Fibroblast of skin of abdomen (primary cell): ENCODE results near the gene CERKL.
A peak's percentile ranks its signal among the peaks of the same experiment; 100 is the strongest.

Experiments
- DNase-seq: peaks from one replicate; pipeline ENCODE4 v3.0.0-alpha.2; 2013

CERKL gene

DNA sequence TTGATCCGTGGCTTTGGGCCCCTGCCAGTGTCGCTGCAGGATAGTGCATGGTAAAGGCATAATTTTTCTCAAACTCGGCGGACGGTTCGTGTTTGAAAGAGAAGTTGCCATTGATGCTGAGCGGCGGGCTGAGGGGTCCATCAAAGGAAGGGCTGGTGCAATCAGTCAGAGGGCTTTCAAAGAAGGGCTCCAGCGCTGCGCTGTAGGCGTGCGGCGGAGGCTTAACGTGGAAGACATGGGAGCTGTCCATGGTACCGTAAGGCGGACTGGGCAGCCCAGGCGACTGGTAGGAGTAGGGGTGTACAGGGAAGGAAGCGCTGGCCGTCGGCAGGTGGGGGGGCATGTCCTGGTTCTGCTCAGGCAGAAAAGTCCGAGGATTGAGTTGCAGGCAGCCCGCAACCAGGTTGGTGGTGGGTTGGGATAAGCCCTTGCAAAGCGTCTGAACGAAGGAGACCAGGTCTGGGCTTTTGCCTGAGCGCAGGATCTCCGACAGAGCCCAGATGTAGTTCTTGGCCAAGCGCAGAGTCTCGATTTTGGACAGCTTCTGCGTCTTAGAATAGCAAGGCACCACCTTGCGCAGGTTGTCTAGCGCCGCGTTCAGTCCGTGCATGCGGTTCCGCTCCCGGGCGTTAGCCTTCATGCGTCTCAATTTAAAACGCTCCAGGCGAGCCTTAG is 21.1 kb upstream of the CERKL start:
- peak; percentile 78 for DNase-seq

DNA sequence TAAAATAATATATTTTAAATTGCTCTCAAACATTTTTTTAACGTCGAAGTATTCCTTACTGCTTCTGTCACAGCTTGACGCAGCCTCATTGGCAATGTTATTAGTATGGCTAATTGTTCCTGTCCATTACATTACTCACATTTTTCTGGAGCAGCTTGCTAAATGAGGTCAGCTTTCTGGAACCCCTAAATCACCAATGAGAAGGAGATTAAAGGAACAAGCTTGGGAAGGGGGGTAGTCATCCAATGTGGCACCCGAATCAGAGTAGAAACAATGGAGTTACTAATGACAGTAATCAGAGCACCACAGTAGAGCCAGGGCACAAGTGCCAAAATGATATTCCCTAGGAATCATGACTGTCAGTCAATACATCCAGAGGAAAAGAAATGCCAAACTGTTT is 18.3 kb upstream of the CERKL start:
- no peak for DNase-seq

DNA sequence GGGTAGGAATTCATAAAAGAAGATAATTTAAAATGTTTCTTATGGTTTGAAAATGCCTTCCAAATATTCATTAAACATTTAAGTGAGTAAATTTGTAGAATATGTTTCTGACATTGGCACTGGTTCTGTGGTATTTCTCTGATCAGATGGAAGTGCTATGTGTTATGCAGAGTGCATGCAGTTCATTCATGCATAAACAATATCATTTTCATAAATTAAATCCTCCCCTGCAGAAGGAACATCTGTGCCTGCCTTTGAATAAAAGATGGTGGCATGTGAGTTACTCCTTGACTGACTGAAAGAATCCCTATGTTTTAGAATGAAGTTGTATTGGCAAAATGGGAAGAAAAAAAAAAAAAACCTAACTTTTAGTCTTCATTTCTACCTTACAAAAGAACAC is 17.6 kb upstream of the CERKL start:
- DNase-seq, result no peak

DNA sequence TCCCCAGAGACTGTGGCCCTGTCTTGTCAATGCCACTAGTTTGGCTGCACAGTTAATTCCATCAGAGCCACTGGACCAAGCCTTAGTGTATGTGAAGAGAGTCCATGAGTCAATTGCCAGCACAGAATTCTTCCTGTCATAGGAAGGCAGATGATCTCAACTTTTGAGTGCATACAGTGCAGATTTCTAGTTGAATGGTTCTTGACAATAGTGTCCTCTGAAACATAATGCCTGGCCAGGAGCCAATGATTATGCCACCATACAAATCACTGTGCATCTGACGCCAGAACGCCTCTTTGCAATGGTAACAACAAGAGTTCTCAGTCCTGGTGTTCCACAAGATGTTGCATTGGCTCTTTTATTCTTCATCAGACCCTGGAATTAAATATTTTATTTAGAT is 16.3 kb upstream of the CERKL start:
- no peak for DNase-seq

DNA sequence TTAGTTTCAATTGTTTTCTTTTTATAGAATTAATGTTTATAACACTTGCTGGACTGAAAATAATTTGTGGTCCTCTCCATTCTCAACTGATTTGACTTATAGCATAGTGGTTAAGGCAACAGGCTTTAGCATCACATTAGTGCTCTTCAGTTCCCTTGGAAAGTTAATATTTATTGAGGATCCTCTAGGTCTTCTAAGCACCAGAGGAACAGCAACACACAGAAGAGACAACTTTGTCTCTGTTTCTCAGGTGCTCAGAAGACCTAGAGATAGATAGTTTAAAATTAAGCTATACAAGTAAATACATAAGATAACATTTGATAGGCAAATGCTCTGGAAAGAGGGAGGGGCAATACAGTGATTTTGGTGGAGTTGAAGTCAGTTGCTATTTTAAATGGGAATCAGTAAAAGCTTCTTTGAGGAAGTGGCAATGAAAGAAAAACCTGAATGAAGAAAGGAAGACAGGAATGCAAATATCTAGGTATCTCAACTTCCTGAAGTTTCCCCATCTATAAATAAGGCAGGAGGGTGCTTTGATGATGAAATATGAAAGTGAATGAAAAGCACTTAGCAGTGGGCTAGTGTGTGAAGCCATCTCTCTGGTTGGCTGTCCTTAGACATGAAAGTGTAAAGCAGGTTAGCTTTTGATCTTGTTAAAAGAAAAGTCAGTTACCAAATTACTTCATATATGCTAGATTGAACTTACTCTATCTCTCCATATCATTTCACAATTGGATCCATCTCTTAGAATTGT is 15.5 kb upstream of the CERKL start:
- no peak for DNase-seq

DNA sequence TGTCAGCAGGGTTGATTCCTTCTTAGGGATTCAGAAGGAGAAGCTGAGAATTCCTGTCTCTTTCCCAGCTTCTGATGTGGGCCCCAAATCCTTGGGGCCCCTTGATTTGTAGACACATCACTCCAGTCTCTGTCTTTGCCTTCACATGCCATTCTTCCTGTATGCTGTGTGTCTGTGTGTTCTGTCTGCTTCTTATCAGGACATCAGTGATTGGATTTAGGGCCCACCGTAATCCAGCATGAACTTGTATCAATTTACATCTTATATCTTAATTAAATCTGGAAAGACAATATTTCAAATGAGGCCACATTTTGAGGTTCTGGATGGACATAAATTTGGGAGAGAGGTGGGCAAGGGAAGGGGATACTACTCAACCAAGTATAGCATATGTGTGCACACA is 13.7 kb upstream of the CERKL start:
- no peak for DNase-seq

DNA sequence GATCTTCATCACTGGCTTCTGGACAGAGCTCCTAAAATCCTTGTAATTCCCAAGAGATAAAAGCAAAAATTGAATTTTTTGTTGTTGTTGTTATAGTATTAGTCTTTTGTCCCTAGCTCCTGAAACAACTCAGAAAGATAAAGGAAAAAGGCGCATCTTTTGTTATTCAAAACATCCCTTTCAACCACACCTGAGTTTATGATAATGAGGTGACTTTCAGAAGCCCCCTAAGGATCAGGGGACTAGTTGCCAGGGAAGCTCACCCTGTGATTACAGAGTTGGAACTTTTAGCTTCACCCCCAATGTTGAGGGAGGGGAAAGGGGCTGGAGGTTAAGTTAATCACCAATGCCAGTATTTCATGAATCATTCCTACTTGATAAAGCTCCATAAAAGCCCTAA is 10.3 kb upstream of the CERKL start:
- no peak for DNase-seq

DNA sequence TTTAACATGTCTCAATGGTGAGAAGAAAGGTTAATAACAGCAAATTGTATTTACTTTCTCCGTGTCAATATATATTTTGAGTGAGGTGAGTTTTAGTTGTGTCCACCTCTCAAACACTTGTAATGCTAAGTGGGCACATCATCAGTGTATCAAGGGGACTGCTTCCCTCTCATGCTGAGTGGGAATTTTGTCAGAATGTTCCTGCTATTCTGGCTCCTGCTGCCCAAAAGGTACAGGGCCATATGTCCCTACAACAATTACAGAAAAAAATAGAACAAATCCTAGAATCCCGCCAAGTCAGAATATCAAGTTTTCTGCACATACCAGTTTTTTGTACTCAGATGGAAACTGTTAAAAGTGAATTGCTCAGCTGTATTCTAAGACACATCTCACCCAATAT is 5.4 kb upstream of the CERKL start:
- DNase-seq, result no peak

DNA sequence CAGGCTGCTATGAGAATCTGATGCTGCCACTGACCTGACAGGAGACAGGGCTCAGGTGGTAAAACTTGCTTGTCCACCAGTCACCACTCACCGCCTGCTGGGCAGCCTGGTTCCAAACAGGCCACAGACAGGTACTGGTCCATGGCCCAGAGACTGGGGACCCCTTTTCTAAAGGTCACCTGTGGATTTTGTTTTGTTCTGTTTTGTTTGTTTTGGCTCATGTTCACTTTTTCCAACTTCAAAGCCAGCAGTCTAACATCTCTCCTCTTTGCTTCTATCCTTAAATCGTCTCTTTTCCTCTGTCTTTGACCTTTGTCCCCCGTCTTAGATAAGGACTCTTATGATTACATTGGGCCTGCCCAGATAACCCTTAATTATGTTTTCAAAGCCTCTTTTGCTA is 3.3 kb upstream of the CERKL start:
- no peak for DNase-seq

DNA sequence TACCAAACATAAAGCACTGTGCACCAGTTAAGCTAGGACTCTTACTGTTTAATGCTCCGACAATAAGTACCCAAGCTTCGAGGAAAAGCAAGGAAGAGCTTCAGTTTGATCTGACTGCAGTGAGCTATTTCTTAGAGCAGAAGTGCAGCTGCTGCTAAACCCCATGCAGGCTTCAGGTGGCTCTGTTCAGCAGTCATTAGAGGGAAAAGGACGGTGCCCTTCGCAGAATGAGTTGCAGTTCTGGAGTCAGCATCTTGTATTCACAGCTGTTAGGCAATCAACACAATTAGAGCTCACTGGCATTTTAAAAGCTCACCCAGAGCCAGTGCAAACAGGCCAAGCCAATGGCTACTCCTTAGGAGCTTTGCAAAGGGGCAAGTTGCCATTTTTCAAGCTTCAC is 1.5 kb upstream of the CERKL start:
- no peak for DNase-seq

DNA sequence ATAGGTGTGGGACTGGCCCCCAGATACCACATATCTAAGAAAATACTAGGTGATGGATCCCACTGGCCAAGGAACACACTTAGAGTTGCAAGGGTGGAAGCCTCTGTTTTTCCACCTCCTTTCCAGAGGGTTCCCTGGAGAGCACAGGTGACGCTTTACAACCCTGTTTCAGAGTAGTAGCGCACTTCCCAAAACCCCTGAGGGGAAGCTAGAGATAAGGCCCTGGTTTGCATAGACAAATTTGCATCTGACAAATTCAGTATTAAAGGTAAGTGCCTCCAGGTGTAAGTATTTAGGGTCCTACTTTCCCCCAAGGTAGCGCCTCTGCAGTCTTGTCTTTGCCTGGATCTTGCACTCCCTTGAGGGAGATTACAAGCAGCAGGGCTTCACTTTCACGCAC is 474 bp upstream of the CERKL start:
- no peak for DNase-seq

DNA sequence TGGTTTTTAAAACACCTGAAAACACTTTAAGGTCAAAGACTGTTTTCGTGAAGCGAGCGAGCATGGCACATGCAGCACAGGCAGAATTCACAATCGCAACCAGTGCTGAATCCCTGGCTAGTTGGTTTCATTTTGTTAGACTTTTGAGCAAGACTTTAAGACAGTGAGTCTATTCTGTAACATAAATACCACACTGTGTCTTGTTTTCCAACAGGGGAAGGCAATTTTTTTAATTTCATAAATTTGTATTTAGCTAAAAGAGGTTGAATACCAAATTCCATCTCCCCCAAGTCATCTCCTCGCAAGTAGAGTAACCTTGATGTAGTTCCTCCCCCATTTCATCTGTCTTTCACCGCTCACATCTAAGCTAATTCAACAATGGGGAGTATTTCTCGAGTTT is 1.4 kb downstream of the CERKL start:
- DNase-seq, result no peak

DNA sequence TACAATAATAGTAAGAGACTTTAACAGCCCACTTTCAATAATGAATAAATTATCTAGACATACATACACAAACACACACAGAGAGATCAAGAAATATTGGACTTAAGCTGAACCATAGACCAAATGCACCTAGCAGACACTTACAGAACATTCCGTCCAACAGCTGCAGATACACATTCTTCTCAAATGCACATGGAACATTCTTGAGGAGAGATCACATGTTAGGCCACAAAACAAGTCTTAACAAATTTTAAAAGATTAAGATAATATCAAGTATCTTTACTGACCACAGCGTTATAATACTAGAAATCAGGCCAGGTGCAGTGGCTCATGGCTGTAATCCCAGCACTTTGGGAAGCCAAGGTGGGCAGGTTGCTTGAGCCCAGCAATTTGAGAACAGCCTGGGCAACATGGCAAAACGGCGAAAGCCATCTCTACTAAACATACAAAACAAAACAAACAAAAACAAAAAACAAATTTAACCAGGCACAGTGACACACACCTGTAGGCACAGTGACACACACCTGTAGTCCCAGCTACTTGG is 7.4 kb downstream of the CERKL start:
- DNase-seq, result no peak

DNA sequence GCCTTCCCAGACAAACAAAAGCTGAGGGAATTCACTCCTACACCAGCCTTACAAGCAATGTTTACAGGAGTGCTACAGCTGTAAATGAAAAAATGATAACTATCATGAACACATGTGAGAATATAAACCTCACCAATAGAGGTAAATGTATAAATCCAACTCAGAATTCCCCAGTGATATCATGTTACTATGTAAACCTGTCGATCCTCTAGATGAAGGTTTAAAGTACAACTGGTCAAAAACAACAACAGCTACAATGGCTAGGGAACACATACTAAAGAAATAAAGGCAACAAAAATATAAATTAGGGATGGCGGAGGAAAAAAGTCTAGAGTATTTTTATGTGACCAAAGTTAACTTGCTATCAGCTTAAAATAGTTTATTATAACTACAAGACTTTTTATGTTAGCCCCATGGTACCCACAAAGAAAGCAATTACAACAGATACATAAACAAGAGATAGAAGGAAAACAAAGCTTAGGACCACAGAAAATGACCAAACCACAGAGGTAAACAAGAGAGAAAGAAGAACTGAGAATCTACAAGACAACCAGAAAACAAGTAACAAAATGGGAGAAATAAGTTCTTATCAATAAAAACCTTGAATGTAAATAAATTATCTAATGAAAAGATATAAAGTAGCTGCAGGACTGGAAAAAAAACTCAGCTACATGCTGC is 8.3 kb downstream of the CERKL start:
- no peak for DNase-seq

DNA sequence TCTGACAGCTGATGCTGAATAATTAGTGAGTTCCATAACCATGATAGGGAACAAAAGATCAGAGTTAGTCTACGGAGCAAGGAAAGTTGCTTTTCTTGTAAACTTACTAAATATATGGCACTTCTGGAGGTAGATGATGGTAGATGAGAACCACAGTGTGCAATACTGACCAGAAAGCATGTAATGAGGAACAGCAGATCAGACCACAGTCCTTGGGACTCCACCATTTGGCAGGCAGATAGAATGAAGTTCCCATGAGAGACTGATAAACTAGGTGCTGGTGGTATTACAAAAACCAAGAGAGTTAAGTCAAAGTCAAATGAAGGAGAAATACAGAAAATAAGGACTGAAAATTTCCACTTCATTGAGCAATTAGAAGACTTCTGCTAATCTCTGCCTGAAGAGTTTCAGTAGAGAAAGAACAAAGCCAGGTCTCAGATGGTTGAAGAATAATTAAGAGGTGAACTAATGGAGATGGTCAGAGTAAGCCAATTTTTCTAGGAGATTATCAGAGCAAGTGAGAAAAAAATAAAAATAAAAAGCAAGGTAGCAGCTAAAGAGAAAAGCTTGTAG is 10.4 kb downstream of the CERKL start:
- DNase-seq, result no peak

DNA sequence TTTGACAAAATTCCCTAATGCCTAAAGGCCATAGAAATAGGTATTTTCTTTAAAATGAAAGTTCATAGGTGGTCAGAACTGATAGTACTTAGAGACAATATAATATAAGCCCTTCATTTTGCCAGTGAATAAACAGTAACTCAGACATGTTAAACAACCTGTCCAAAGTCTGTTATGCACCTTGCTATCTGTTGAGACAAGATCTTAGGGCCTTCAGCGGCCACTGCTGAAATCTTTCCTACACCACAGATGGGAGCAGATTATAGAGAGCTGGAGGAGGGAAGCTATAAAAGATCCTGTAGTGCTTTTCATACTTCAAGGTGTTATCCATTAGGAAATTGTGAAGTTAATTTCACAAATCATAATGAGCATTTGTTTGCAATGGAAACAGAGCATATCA is 13.8 kb downstream of the CERKL start:
- DNase-seq, result no peak

DNA sequence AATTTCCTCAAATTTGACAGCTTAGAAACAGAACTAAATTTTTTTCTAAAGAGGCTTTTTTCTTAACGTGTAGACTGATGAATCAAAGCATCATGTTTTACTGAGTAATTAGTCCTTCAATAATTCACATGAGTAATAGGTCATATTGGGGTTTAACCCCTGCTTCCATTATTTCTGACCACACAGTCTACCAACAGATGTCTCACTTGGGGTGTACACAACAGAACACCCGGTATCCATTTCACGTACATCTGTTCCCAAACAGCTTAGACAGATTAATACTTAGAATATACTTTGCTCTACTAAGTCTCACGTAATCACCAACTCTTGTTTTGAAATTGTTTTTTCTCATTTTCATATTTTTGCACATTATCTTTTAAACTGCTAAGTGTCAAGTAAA is 14.8 kb downstream of the CERKL start:
- no peak for DNase-seq

DNA sequence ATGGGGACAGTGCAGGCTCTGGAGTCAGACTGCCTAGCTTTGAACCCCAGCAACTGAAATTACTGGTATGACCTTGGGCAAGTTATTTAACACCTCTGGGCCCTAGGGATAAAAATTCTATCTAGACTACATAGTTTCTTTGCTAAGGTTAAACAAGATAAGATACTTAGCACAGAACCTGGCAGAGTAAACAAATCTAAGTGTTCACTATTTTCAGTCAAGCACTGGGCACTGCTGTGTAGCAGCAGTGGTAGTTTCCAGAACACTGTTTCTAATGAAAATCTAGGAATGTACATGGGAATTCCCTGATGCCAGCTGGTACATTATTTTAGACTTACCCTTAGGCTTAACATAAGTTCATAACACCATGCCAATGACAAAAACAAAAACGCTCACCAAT is 17.2 kb downstream of the CERKL start:
- no peak for DNase-seq

DNA sequence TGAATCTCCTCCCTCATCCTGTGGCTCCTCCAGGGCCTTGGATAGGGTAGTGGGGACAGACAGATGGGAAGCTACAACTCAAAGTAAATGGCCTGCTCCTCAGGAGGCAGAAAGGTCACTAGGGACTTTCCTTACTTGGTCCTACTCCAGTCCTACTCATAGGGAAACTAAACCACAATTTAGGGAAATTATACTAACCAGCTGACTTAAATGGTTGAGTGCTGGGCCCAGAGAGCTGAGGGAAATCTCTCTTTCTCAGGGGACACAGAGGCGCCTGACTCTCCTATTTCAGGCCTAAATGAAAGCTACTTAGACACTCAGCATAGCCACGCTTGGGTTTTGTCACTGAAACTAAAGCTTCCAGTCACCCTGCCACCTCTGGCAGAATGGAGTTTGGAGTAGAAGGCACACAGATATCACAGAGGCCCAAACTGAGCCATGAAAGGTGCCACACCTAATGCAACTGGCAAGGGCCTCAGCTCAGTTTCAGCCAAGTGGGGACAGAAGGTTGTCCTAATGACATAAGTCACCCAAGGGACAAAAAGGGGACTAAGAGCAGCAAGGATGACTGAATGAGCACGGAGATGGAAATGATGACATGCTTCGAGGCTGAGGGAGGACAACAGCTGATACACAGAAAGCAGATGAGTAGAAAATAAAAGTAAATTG is 24.0 kb downstream of the CERKL start:
- DNase-seq, result no peak

DNA sequence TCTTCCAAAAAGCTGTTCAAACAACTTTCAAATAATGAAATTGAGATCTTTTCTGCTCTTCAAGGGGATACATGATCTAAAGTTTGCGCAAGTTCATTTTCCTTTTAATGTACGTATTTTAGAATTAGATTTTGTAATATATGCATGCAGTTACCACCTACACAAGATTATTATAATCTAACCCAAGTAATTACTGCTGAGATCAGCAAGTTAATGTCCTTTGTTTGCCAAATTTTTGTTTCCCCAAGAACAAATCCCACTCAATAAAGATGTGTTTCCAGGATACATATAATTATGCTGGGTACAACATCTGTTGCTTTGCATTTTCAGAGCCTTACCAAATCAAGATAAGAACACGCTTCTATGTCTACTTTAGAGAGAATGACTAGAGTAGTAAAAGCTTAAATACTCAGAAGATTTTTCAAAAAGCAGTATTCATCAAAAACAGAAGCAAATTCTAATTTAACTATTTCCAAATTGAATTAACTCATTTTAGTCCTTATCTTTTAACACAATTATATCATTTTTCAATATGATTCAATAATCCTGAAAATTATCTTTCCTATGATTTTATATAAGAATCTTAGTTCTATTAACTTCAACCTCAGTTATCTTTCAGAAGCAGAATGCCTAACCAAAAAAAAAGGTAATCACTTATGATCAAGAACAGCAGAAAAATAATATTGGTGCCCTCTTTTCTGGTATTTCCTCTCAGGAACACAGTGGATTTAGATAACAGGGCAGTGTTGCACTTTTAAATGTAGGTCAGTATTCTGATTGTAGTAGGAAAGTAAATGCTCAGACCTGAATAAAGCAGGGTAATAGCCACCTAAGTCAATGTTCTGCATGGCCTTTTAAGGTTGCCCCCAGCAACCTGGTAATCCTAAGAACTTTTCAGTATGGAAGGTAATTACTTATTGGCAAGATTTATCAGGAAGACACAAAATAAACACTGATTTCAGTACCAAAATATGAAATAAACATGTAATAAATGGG is 28.0 kb downstream of the CERKL start:
- DNase-seq, result no peak

DNA sequence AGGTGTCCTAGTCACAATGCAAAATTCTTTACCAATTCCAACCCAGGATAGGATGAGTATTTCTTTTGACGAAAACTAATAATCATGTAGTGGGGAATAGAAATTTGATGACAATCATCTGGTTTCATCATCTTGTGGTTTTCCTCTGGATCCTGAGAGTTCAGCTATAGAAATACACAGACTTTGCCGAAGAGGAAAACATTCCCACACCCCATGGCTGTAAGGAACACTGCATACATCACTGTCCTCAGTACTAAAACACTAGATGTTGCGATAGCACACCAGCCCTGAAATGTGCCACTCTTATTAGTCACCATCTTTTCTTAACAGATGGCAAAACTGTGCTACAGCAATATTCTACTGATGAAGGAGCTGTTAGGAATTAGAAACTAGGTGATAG is 29.4 kb downstream of the CERKL start:
- peak; percentile 28 for DNase-seq

DNA sequence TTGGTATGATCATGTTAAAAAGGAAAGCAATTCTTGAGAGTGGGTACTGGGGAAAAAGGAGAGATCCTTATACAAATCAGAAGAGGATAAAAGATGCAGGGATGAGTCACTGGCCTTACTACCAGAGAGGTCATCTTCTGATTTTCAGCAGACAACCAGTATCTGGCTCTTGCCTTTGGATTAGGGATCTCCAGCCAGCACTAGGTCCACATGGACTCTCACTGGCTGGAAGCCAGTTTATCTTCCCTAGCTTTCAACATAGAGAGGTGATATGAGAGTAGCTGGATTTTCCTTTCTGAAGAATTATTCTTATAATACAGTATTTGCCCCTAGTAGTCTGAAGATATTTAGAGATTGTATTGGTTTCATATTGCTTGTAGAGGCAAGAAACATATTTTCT is 30.2 kb downstream of the CERKL start:
- DNase-seq, result no peak
